ENCODE data around the gene DNAJC18.

DNA sequence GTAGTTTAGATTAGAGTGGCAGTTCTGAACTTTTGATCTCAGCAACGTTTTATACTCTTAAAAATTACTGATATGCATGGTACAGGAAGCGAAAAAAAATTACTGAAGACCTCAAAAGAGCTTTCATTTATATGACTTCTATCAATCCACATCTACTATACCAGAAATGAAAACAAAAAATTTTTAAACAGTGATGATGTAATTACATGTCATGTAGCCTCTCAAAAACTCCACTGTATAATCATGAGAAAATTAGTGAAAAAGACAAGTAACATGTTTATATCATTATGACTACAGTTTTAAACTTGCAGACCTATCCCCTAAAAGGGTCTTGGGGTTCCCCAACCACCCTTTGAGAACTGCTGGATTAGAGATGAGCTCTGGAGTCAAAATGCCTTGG lies 9.3 kb downstream of the DNAJC18 start:
- TF ChIP-seq POLR2A (IDR thresholded peaks at IDR 0.05; ENCODE audit: low read length) = no peak
- TF ChIP-seq GATA1 (IDR thresholded peaks at IDR 0.05; ENCODE audit: low read depth, low read length) = no peak
